ENCODE data around the gene C3. TPM values are rescaled to one million over a fixed set of nuclear protein-coding genes. Genes with fewer than 3 reads are reported as not detected.

Gene C3
- total and polyA plus RNA-seq, 10 donors, result 5.8 to 182 (median 27.5) TPM

DNA sequence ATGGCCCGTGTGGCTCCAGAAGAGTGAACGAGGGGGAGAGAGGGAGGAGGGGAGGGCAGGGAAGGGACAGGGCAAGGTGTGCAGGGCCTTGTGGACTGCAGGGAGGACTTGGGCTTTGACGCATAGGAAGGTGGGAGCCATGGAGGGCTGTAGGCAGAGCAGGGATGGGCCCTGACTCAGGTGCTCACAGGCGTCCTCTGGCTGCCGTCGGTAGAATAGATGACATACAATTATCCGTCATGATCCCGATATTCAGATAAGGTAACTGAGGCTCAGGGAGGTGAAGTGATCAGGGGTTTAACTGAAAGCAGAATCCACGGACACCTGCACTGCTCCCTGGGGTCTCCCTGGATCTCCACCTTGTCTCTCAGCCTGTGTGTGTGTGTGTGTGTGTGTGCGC, 3.4 kb downstream of the C3 start:
- intact Hi-C loops (cut with DNase I; ENCODE audit: low total_unique reads), result no loop called here
- Histone ChIP-seq H3K27me3 (replicated peaks in 1 of 7) (peaks cover 0 to 7% (median 0%) of the 10 kb centered on the region in 7 donors), H3K9me3 (no peaks in the 10 kb centered on the region), H3K27ac (no peak overlapping the region), H3K4me1 (peaks cover 0 to 20% (median 11%) of the 10 kb centered on the region in 6 donors), H3K36me3 (no peaks in the 10 kb centered on the region), H3K4me3 (no peak overlapping the region)
- 72 to 82% (median 77%) methylated on average over 9 to 10 of the region's 10 CpGs for WGBS, 5 donors
- DNase-seq, result no peak
- TF ChIP-seq POLR2AphosphoS5 (IDR thresholded peaks at IDR 0.05) (no peak), POLR2A (IDR thresholded peaks at IDR 0.05) (no peak)

DNA sequence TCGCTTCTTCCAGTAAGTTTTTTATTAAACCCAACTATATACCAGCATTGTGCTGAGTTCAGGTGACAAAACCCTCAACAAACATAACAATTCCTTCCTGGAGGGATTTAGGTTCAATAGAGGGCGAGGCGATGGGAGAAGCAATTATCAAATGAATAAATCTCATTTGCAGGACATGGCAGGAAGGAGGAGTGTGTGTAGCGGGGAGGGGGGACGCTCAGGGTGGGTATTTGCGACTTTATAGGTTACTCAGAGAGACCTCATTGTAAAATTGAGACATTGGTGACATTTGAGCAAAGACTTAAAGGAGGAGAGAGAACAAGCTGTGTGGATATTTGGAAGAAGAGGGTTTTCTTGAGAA, 3.9 kb downstream of the C3 start:
- Histone ChIP-seq H3K4me3 (no peak overlapping the region), H3K27ac (no peak overlapping the region), H3K36me3 (no peaks in the 10 kb centered on the region), H3K27me3 (replicated peaks in 1 of 7) (peaks cover 0 to 12% (median 0%) of the 10 kb centered on the region in 7 donors), H3K4me1 (peaks cover 0 to 15% (median 9%) of the 10 kb centered on the region in 6 donors), H3K9me3 (no peaks in the 10 kb centered on the region)
- no peak for DNase-seq
- intact Hi-C loops (cut with DNase I; ENCODE audit: low total_unique reads), result no loop called here
- TF ChIP-seq POLR2A (IDR thresholded peaks at IDR 0.05), result no peak
- WGBS, 5 donors, result 66 to 72% (median 68%) methylated on average over 6 of the region's 6 CpGs

- WGBS, 5 donors, result 89 to 94% (median 90%) methylated on average over 11 of the region's 11 CpGs
- no peak for DNase-seq
- peaks cover 0 to 28% (median 10%) of the 10 kb centered on the region in 7 donors for H3K27me3 ChIP-seq (replicated peaks in 1 of 7)
- H3K4me3 ChIP-seq, result no peak overlapping the region
- no peak overlapping the region for H3K27ac ChIP-seq
- intact Hi-C loops (cut with DNase I; ENCODE audit: low total_unique reads), result no loop called here
- H3K36me3 ChIP-seq, result no peaks in the 10 kb centered on the region
- TF ChIP-seq, protein P1, sequence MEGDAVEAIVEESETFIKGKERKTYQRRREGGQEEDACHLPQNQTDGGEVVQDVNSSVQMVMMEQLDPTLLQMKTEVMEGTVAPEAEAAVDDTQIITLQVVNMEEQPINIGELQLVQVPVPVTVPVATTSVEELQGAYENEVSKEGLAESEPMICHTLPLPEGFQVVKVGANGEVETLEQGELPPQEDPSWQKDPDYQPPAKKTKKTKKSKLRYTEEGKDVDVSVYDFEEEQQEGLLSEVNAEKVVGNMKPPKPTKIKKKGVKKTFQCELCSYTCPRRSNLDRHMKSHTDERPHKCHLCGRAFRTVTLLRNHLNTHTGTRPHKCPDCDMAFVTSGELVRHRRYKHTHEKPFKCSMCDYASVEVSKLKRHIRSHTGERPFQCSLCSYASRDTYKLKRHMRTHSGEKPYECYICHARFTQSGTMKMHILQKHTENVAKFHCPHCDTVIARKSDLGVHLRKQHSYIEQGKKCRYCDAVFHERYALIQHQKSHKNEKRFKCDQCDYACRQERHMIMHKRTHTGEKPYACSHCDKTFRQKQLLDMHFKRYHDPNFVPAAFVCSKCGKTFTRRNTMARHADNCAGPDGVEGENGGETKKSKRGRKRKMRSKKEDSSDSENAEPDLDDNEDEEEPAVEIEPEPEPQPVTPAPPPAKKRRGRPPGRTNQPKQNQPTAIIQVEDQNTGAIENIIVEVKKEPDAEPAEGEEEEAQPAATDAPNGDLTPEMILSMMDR (IDR thresholded peaks at IDR 0.05 in 8 of 11, conservative IDR thresholded peaks at IDR 0.05 in 3 of 11), result no peak
- no peak for TF ChIP-seq POLR2A (IDR thresholded peaks at IDR 0.05)
- no peak for TF ChIP-seq POLR2AphosphoS5 (IDR thresholded peaks at IDR 0.05)
- no peaks in the 10 kb centered on the region for H3K9me3 ChIP-seq
- peaks cover 0 to 8% (median 3%) of the 10 kb centered on the region in 6 donors for H3K4me1 ChIP-seq
These were observed 5.5 kb downstream of the C3 start for GRCh38 chr19:6714749-6715555.

- intact Hi-C loops (cut with DNase I; ENCODE audit: low total_unique reads), result no loop called here
- WGBS, 5 donors, result 58 to 81% (median 73%) methylated on average over 20 to 24 of the region's 24 CpGs
- TF ChIP-seq, protein P1 (IDR thresholded peaks at IDR 0.05 in 8 of 11, conservative IDR thresholded peaks at IDR 0.05 in 3 of 11), result no peak
- no peak for TF ChIP-seq POLR2A (IDR thresholded peaks at IDR 0.05)
- no peak for TF ChIP-seq POLR2AphosphoS5 (IDR thresholded peaks at IDR 0.05)
- no peak overlapping the region for H3K27ac ChIP-seq
- H3K4me3 ChIP-seq, result no peak overlapping the region
- no peaks in the 10 kb centered on the region for H3K9me3 ChIP-seq
- H3K27me3 ChIP-seq (replicated peaks in 1 of 7), result peaks cover 0 to 37% (median 15%) of the 10 kb centered on the region in 7 donors
- H3K36me3 ChIP-seq, result no peaks in the 10 kb centered on the region
- DNase-seq, result peak; percentile 29
- peaks cover 0 to 8% (median 3%) of the 10 kb centered on the region in 6 donors for H3K4me1 ChIP-seq
These were observed 6.4 kb downstream of the C3 start for GRCh38 chr19:6713773-6714692.

Data from spleen (tissue), 11 donors.